Measurements from ENCODE around the gene CEACAM4.

DNA sequence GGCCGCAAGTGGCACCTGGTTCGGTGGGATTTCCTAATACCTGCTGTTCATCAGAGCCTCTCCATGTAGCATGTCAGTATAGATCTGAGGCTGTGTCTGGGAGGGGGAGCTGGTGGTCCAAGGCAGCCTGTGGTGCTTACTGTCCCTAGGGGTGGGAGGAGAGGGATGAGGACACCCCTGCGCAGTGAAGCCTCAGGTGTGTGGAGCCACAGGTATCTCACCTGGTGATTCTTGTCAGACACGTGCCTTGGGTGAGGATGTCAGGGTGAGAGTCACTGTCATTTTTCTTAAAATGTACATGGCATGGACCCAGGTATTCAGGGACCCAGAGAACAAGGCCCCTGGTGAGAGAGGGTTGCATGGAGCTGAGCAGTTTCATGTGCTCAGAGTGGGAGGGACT, 11.7 kb downstream of the CEACAM4 start:
- TF ChIP-seq, protein P1, sequence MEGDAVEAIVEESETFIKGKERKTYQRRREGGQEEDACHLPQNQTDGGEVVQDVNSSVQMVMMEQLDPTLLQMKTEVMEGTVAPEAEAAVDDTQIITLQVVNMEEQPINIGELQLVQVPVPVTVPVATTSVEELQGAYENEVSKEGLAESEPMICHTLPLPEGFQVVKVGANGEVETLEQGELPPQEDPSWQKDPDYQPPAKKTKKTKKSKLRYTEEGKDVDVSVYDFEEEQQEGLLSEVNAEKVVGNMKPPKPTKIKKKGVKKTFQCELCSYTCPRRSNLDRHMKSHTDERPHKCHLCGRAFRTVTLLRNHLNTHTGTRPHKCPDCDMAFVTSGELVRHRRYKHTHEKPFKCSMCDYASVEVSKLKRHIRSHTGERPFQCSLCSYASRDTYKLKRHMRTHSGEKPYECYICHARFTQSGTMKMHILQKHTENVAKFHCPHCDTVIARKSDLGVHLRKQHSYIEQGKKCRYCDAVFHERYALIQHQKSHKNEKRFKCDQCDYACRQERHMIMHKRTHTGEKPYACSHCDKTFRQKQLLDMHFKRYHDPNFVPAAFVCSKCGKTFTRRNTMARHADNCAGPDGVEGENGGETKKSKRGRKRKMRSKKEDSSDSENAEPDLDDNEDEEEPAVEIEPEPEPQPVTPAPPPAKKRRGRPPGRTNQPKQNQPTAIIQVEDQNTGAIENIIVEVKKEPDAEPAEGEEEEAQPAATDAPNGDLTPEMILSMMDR (conservative IDR thresholded peaks at IDR 0.05; ENCODE audit: low read depth, low read length), result no peak
- TF ChIP-seq EZH2 (IDR thresholded peaks at IDR 0.05; ENCODE audit: borderline replicate concordance, low read depth, low read length, poor library complexity, severe bottlenecking), result no peak
